Measurements from ENCODE around the gene ASB6. TPM values are rescaled to one million over a fixed set of nuclear protein-coding genes. Genes with fewer than 3 reads are reported as not detected.

Gene ASB6
- total RNA-seq, 1 experiment from 2014 or later: 21.0 TPM

DNA sequence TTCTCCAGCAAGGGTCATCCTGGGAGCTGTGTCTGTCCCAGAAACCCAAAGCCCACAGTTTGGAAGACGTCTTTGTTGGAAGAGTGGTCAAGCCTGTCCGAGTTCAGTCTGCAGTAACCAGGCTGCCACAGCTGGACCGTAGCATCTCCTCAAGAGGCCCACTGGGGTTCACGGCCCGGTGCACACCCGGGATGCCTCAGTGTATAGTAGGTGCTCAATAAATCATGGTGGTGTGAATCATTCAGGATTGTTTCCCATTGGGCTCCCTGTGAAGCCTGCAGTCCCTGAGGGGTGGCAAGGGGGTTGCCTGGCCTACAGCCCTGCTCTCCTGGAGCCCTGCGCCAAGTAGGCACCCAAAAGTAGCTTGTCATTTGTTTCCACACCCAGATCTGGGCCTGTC, 13.2 kb upstream of the ASB6 start:
- Histone ChIP-seq H3K4ac (ENCODE audit: low read depth, low read length) (no peak overlapping the region), H4K5ac (ENCODE audit: insufficient read length, low read depth, low read length) (no peak overlapping the region), H2BK15ac (ENCODE audit: low read depth, low read length) (no peak overlapping the region), H2AFZ (ENCODE audit: low read length) (no peak overlapping the region), H3K9ac (ENCODE audit: extremely low read depth, insufficient read length, low read length) (no peak overlapping the region), H3K9me3 (ENCODE audit: control insufficient read depth, low read depth, low read length) (no peaks in the 10 kb centered on the region), H3K18ac (ENCODE audit: insufficient read length, low read depth, low read length) (no peak overlapping the region), H3K79me2 (ENCODE audit: insufficient read depth, low read length) (no peaks in the 10 kb centered on the region), H4K91ac (ENCODE audit: insufficient read length, low read depth, low read length) (no peak overlapping the region), H2BK5ac (ENCODE audit: insufficient read length, low read length) (no peak overlapping the region), H2BK120ac (ENCODE audit: low read depth, low read length, poor library complexity, severe bottlenecking) (no peak overlapping the region), H2AK5ac (ENCODE audit: insufficient read length, low read length) (no peak overlapping the region), H2BK12ac (ENCODE audit: insufficient read length, low read depth, low read length) (no peak overlapping the region), H3K23ac (ENCODE audit: insufficient read length, low read depth, low read length) (no peak overlapping the region), H3T11ph (ENCODE audit: low read length) (no peak overlapping the region), H2BK20ac (ENCODE audit: low read depth, low read length, poor library complexity, severe bottlenecking) (no peak overlapping the region), H4K8ac (replicated peaks; ENCODE audit: insufficient read length, low read depth, low read length) (no peak overlapping the region), H3K14ac (ENCODE audit: insufficient read depth, low read length) (no peak overlapping the region), H3K4me2 (ENCODE audit: insufficient read depth, insufficient read length, low read length) (no peak overlapping the region), H3K4me1 (ENCODE audit: insufficient read depth, low read length) (no peaks in the 10 kb centered on the region), H4K20me1 (ENCODE audit: control insufficient read depth, insufficient read depth, insufficient read length) (no peaks in the 10 kb centered on the region), H3K27ac (ENCODE audit: insufficient read length, low read depth, low read length) (no peak overlapping the region), H3K23me2 (ENCODE audit: insufficient read length, low read depth, low read length, poor library complexity, severe bottlenecking) (no peaks in the 10 kb centered on the region), H3K56ac (ENCODE audit: insufficient read length, low read depth, low read length) (no peak overlapping the region), H3K27me3 (ENCODE audit: insufficient read depth, low read length) (no peaks in the 10 kb centered on the region), H3K79me1 (ENCODE audit: insufficient read depth, low read depth, low read length, poor library complexity, severe bottlenecking) (no peaks in the 10 kb centered on the region)
- no peaks in the 10 kb centered on the region for H3K9me3 Mint-ChIP-seq
- H3K36me3 Mint-ChIP-seq (ENCODE audit: insufficient read depth in 1 of 3, low read depth in 3 of 3): no peaks in the 10 kb centered on the region
- peaks cover 25% of the 10 kb centered on the region for H3K27me3 Mint-ChIP-seq (ENCODE audit: low read depth)
- no peak overlapping the region for H3K4me3 Mint-ChIP-seq
- H3K4me1 Mint-ChIP-seq: peaks cover 0 to 7% of the 10 kb centered on the region in 2 experiments; a peak in 1 of 4 replicates
- no peak for DNase-seq
- no CpG with 5 or more reads among the region's 7 CpGs for WGBS (ENCODE audit: extremely low coverage, insufficient read length, low lambda C conversion rate)
- TF ChIP-seq, protein P1, sequence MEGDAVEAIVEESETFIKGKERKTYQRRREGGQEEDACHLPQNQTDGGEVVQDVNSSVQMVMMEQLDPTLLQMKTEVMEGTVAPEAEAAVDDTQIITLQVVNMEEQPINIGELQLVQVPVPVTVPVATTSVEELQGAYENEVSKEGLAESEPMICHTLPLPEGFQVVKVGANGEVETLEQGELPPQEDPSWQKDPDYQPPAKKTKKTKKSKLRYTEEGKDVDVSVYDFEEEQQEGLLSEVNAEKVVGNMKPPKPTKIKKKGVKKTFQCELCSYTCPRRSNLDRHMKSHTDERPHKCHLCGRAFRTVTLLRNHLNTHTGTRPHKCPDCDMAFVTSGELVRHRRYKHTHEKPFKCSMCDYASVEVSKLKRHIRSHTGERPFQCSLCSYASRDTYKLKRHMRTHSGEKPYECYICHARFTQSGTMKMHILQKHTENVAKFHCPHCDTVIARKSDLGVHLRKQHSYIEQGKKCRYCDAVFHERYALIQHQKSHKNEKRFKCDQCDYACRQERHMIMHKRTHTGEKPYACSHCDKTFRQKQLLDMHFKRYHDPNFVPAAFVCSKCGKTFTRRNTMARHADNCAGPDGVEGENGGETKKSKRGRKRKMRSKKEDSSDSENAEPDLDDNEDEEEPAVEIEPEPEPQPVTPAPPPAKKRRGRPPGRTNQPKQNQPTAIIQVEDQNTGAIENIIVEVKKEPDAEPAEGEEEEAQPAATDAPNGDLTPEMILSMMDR (conservative IDR thresholded peaks at IDR 0.05): no peak
- H3K27ac Mint-ChIP-seq: no peak overlapping the region

Measured in H9 (cell line).